Neural progenitor cell (in vitro differentiated cells): ENCODE measurements around the gene PRDM16. TPM values are rescaled to one million over a fixed set of nuclear protein-coding genes. Genes with fewer than 3 reads are reported as not detected.

Experiments
- DNase-seq: peaks from one replicate; pipeline ENCODE4 v3.0.0-alpha.2; 2016; ENCODE audit warnings: low spot score
- H2AFZ ChIP-seq: fragments of 200-600 bp; sonication (generic); replicated peaks from 2 replicates; pipeline ENCODE4 v1.6.1; 2016; ENCODE audit warnings: antibody characterized with exemption
- H3F3A ChIP-seq: fragments of 200-600 bp; sonication (generic); 2 replicates; pipeline ENCODE4 v1.6.1; 2016; ENCODE audit warnings: antibody characterized with exemption, low read depth
- H3K27ac ChIP-seq: fragments of 200-600 bp; sonication (generic); 2 replicates; pipeline ENCODE4 v1.5.1; 2016; ENCODE audit warnings: mild to moderate bottlenecking
- H3K27me3 ChIP-seq: fragments of 200-600 bp; sonication (generic); 2 replicates; pipeline ENCODE4 v1.6.1; 2016; ENCODE audit warnings: mild to moderate bottlenecking, moderate library complexity
- H3K36me3 ChIP-seq: fragments of 200-600 bp; sonication (generic); 2 replicates; pipeline ENCODE4 v1.5.1; 2016
- H3K4me1 ChIP-seq: fragments of 200-600 bp; sonication (generic); 2 replicates; pipeline ENCODE4 v1.6.1; 2016; ENCODE audit warnings: mixed run types
- H3K4me2 ChIP-seq: fragments of 200-600 bp; sonication (generic); 2 replicates; pipeline ENCODE4 v1.6.1; 2016
- H3K4me3 ChIP-seq: fragments of 200-600 bp; sonication (generic); 2 replicates; pipeline ENCODE4 v1.5.1; 2016
- H3K79me2 ChIP-seq: fragments of 200-600 bp; sonication (generic); 2 replicates; pipeline ENCODE4 v1.6.1; 2016; ENCODE audit warnings: low read depth
- H3K9ac ChIP-seq: fragments of 200-600 bp; sonication (generic); 2 replicates; pipeline ENCODE4 v1.6.1; 2016
- H3K9me3 ChIP-seq: fragments of 200-600 bp; sonication (generic); 2 replicates; pipeline ENCODE4 v1.5.1; 2016; ENCODE audit warnings: low read depth
- H4K20me1 ChIP-seq: fragments of 200-600 bp; sonication (generic); 2 replicates; pipeline ENCODE4 v1.6.1; 2016; ENCODE audit warnings: low read depth
- H3K27ac Mint-ChIP-seq: 3 replicates; pipeline ENCODE4 v1.8.0; 2021; ENCODE audit warnings: mixed read lengths
- H3K27me3 Mint-ChIP-seq: 2 replicates; pipeline ENCODE4 v1.8.0; 2022; ENCODE audit warnings: low read depth, mild to moderate bottlenecking, inconsistent platforms, moderate library complexity, mixed read lengths; ENCODE audit not compliant: insufficient read depth
- H3K36me3 Mint-ChIP-seq: 3 replicates; pipeline ENCODE4 v1.8.0; 2021; ENCODE audit warnings: mixed read lengths
- H3K4me1 Mint-ChIP-seq: 3 replicates; pipeline ENCODE4 v1.8.0; 2021; ENCODE audit warnings: mixed read lengths
- H3K4me3 Mint-ChIP-seq: 3 replicates; pipeline ENCODE4 v1.8.0; 2021; ENCODE audit warnings: mild to moderate bottlenecking, moderate library complexity, mixed read lengths
- H3K9me3 Mint-ChIP-seq: 3 replicates; pipeline ENCODE4 v1.8.0; 2020; ENCODE audit warnings: mixed read lengths
- EZH2 ChIP-seq: fragments of 200-600 bp; sonication (generic); IDR thresholded peaks from 2 replicates; pipeline ENCODE4 v1.6.1; 2017; ENCODE audit warnings: antibody characterized with exemption, mild to moderate bottlenecking, moderate library complexity
- EZH2phosphoT487 ChIP-seq: fragments of 200-600 bp; sonication (generic); IDR thresholded peaks from 2 replicates; pipeline ENCODE4 v1.6.1; 2017; ENCODE audit warnings: antibody characterized with exemption
- total RNA-seq: library from RNA; depleted of rRNA; stranded (reverse); fragments of >200 nt; gene quantifications from 2 replicates; pipeline ENCODE4 v1.2.3, GENCODE V29; 2015; ENCODE audit warnings: low replicate concordance
- TF ChIP-seq, protein P1 (sequence below): fragments of 200-600 bp; sonication (generic); IDR thresholded peaks from 2 replicates; pipeline ENCODE4 v1.5.1; 2017; ENCODE audit warnings: antibody characterized with exemption, mild to moderate bottlenecking

The PRDM16 gene
- total RNA-seq, 1 donor from 2014 or later: 1.9 TPM

DNA sequence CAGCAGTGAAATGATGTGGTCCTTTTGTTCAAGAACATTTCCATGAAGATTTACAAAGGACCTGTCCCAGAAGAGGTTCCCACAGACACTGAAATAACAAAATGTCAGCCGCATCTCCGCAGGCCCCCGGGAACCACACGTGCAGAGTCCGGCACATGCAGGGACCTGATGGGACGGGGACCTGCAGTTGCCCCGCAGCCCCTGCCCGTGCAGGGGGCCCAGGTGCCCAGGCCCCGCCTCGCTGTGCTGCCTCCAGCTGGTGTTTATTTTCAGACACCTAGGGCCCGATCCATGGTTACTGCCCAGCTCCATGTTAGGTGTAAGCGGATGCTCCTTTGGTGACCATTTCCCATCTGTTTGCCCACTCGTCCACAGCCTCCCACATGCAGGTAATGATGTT is 236.2 kb downstream of the PRDM16 start:
- Mint-ChIP-seq H3K27ac (peak overlapping the region; percentile 79), H3K27me3 (peaks cover 6% of the 10 kb centered on the region), H3K4me1 (peaks cover 3% of the 10 kb centered on the region), H3K36me3 (no peaks in the 10 kb centered on the region), H3K9me3 (peaks cover 5% of the 10 kb centered on the region), H3K4me3 (no peak overlapping the region)
- Histone ChIP-seq H2AFZ (no peak overlapping the region), H3K27me3 (no peaks in the 10 kb centered on the region), H3K27ac (no peak overlapping the region), H4K20me1 (no peaks in the 10 kb centered on the region), H3F3A (no peaks in the 10 kb centered on the region), H3K4me3 (no peak overlapping the region), H3K4me2 (no peak overlapping the region), H3K9me3 (no peaks in the 10 kb centered on the region), H3K36me3 (no peaks in the 10 kb centered on the region), H3K79me2 (no peaks in the 10 kb centered on the region), H3K9ac (no peak overlapping the region), H3K4me1 (no peaks in the 10 kb centered on the region)
- TF ChIP-seq, protein P1, sequence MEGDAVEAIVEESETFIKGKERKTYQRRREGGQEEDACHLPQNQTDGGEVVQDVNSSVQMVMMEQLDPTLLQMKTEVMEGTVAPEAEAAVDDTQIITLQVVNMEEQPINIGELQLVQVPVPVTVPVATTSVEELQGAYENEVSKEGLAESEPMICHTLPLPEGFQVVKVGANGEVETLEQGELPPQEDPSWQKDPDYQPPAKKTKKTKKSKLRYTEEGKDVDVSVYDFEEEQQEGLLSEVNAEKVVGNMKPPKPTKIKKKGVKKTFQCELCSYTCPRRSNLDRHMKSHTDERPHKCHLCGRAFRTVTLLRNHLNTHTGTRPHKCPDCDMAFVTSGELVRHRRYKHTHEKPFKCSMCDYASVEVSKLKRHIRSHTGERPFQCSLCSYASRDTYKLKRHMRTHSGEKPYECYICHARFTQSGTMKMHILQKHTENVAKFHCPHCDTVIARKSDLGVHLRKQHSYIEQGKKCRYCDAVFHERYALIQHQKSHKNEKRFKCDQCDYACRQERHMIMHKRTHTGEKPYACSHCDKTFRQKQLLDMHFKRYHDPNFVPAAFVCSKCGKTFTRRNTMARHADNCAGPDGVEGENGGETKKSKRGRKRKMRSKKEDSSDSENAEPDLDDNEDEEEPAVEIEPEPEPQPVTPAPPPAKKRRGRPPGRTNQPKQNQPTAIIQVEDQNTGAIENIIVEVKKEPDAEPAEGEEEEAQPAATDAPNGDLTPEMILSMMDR: no peak
- TF ChIP-seq EZH2phosphoT487 (no peak), EZH2 (no peak)
- DNase-seq: no peak

DNA sequence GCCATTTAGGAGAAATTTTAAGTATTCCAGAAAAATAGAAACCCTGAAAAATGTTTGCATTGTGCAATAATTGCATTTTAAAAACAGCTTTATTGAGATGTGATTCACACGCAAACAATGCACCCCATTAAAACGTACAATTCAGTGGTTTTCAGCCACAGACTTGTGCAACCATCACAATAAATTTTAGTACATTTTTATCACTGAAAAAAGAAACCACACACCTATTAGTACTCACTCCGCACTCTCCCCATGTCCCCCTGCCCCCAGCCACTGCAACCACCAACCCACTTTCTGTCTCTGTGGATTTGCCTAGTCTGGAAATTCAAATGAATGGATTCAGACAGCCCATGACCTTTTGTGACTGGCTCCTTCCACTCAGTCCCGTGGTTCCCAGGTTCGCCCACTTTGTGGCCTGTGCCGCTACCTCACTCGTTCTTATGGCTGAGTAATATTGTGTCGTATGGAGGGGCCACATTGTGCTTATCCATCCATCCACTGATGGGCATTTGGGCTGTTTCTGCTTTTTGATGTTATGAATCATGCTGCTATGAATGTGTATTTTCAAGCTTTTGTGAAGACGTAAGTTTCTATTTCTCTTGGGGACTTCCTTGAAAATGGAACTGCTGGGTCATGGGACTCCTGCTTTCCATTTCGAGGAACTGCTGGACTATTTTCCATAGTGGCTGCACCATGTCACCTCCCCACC is 237.7 kb downstream of the PRDM16 start:
- H3K27ac Mint-ChIP-seq: no peak overlapping the region
- no peak for DNase-seq

DNA sequence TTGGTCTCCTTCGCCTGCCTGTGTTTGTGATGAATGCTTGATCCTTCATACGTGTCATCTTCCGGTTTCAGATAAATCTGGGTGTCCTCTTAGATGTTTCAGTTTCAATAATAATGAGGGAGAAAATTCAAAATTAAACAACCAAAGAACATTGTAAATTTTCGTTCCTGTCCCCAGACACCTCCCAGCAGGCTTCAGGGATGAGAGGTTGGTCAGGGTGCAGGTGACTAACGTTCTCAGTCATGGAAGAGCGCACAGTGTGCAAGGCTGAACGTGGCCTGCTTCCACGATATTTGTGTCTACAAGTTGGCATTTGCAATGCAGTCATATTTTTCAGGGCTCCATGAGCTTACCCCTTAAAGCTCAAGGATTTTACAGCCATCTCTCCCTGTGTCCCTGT is 238.4 kb downstream of the PRDM16 start:
- Histone ChIP-seq H3K79me2 (no peaks in the 10 kb centered on the region), H3K36me3 (no peaks in the 10 kb centered on the region), H3F3A (no peaks in the 10 kb centered on the region), H3K9me3 (no peaks in the 10 kb centered on the region), H3K9ac (no peak overlapping the region), H3K4me3 (no peak overlapping the region), H3K27me3 (peaks cover 1% of the 10 kb centered on the region), H4K20me1 (no peaks in the 10 kb centered on the region), H3K27ac (no peak overlapping the region), H3K4me1 (no peaks in the 10 kb centered on the region), H2AFZ (no peak overlapping the region), H3K4me2 (no peak overlapping the region)
- H3K4me3 Mint-ChIP-seq: no peak overlapping the region
- H3K27me3 Mint-ChIP-seq: peaks cover 10% of the 10 kb centered on the region
- H3K9me3 Mint-ChIP-seq: no peaks in the 10 kb centered on the region
- no peaks in the 10 kb centered on the region for H3K36me3 Mint-ChIP-seq
- peaks cover 7% of the 10 kb centered on the region for H3K4me1 Mint-ChIP-seq
- no peak for DNase-seq
- no peak overlapping the region for H3K27ac Mint-ChIP-seq
- TF ChIP-seq, protein P1: no peak
- no peak for TF ChIP-seq EZH2
- TF ChIP-seq EZH2phosphoT487: no peak

More for the DNA sequence above, 237.7 kb downstream of the PRDM16 start:
- no peak overlapping the region for H3K4me3 Mint-ChIP-seq
- H3K27me3 Mint-ChIP-seq: peaks cover 10% of the 10 kb centered on the region
- H3K9me3 ChIP-seq: no peaks in the 10 kb centered on the region
- H3K9ac ChIP-seq: no peak overlapping the region
- H3K27ac ChIP-seq: no peak overlapping the region
- no peaks in the 10 kb centered on the region for H3K36me3 ChIP-seq
- H3K9me3 Mint-ChIP-seq: peaks cover 5% of the 10 kb centered on the region
- H4K20me1 ChIP-seq: no peaks in the 10 kb centered on the region
- TF ChIP-seq EZH2phosphoT487: no peak
- TF ChIP-seq EZH2: no peak
- TF ChIP-seq, protein P1: no peak
- H3K79me2 ChIP-seq: no peaks in the 10 kb centered on the region
- no peaks in the 10 kb centered on the region for H3K27me3 ChIP-seq
- no peaks in the 10 kb centered on the region for H3K36me3 Mint-ChIP-seq
- no peak overlapping the region for H2AFZ ChIP-seq
- H3K4me2 ChIP-seq: no peak overlapping the region
- H3F3A ChIP-seq: no peaks in the 10 kb centered on the region
- peaks cover 7% of the 10 kb centered on the region for H3K4me1 Mint-ChIP-seq
- H3K4me1 ChIP-seq: no peaks in the 10 kb centered on the region
- H3K4me3 ChIP-seq: no peak overlapping the region
